Fibroblast of skin of right quadriceps (primary cell): ENCODE results near the gene KCTD7.
"Not testable (repeated sequence)": the region's sequence is repeated elsewhere in the genome, so short reads cannot be mapped to it uniquely, and the experiment has no call there.

ENCODE experiments used
- DNase-seq: peaks from one replicate; pipeline ENCODE4 v3.0.0-alpha.2; 2013

KCTD7 gene

GRCh38 chr7:66654275-66655112 lies 25.8 kb downstream of the KCTD7 start:
- peak; percentile 98 for DNase-seq

GRCh38 chr7:66655113-66655806 lies 26.6 kb downstream of the KCTD7 start:
- DNase-seq: peak; percentile 17

DNA sequence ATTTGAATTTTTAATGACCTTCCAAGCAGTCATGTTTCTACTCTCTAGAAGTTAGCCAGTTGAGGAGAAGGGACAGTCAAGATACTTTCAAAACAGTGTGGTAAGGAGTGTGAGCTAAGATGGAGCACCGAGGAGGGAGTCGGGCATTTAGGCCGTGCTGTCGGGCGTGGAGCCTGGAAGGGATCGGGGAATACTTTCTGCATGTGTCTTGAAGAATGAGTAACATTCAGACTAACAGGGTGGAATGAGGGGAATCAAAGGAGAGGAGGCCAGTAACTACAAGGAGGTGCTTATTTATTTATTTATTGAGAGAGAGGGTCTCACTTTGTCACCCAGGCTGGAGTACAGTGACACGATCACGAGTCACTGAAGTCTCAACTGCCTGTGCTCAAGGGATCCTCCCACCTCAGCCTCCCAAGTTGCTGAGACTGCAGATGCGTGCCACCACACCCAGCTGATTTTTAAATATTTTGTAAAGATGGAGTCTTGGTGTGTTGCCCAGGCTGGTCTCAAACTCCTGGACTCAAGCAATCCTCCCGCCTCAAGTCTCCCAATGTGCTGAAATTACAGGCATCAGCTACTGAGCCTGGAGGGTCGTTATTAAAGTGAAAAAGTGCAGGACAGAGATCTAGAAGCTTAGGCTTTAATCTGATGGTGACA lies 27.3 kb downstream of the KCTD7 start:
- DNase-seq: peak; percentile 66

DNA sequence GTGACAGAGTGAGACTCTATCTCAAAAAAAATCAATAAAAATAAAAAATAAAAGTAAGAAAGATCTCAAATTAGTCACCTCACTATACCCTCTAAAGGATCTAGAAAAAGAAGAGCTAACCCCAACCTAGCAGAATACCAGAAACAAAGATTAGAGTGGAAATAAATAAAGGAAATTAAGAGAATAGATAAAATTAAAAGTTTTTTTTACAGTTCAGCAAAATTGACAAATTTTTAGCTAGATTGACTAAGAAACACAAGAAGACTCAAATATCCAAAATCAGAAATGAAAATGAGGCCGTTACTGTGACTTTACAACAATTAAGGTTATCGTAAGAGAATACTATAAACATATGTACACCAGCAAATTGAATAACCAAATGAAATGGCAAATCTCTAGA lies 29.1 kb downstream of the KCTD7 start:
- no peak for DNase-seq

DNA sequence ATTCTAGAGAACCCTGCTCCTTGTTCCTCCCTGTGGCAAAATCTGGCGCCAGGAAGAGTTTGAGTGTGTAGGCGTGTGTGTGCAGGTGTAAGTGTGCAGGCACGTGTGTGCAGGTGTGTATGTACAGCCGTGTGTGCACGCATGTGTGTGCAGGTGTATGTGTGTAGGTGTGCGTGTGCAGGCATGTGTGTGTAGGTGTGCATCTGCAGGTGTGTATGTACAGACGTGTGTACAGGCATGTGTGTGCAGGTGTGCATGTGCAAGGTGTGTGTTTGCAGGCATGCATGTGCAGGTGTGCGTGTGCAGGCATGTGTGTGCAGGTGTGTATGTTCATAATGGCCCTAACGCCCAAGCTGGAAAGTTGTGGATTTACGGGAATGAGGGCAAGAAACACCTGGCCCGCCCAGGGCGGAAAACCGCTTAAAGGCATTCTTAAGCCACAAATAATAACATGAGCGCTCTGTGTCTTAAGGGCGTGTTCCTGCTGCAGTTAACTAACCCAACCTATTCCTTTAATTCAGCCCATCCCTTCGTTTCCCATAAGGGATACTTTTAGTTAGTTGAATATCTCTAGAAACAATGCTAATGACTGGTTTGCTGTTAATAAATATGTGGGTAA lies 34.1 kb downstream of the KCTD7 start:
- DNase-seq: no peak

GRCh38 chr7:66664590-66665293 lies 36.1 kb downstream of the KCTD7 start:
- DNase-seq: no peak

DNA sequence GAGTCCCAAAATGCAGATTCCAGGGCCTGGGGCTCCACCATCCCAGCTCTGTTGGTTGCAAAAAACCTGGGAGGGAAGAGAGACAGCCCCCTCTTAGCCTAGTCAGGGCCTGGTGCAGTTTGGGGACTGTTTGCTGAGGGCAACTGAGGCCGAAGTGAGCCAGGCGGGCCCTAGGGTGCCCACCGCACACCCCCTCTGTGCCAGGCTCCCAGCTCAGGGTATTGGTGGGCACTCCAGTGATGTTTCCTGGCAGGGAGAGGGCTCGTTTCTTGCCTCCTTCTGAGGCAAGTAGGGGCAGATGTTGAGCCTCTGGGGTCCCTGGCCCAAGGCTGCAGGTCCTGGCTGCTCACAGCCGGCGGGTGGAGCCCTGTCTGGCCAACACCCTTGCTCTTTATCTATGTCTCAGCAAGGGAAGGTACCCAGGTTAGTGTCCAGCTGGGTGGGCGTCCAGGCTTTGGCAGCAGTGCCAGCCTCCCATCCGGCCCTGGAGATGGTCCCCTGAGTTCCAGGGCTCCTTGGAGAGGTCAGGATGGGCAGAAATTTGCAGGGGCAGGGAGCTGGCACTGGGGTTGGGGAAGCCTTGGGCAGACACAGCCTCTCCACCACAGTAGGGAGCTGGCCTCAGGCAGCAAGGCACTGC lies 37.8 kb downstream of the KCTD7 start:
- no peak for DNase-seq

DNA sequence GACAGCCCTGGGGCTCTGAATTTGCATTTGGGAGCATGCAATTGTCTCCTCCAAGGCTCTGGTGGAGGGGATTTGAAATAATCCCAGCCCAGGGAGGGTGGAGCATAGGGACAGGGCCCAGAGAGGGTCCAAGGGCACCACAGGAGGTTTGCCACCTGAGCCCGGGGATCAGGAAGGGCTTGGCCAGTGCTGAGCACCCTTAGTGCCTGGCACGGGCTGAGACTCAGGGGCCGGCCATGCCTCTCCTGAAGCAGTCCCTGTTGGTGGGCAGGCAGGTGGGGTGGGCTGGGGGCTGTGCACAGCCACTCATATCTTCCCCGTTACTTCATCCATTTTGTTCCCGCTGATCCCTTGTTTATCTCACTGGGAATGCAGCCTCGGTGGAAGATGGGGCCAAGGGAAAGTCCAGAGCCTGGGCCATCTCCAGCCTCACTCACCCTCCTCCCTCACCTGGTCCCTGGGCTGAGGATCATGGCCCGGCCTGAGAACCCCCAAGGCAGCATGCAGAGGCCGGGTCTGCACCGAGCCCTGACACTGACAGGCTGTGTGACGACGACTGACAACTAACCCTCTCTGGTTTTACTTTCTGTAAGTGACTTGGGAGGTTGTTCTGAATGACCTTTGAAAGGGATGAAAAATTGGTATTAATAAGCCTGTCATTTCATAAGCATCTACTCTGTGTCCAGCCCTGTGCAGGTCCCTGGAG lies 38.5 kb downstream of the KCTD7 start:
- DNase-seq: no peak

GRCh38 chr7:66668112-66668511 lies 39.4 kb downstream of the KCTD7 start:
- no peak for DNase-seq

DNA sequence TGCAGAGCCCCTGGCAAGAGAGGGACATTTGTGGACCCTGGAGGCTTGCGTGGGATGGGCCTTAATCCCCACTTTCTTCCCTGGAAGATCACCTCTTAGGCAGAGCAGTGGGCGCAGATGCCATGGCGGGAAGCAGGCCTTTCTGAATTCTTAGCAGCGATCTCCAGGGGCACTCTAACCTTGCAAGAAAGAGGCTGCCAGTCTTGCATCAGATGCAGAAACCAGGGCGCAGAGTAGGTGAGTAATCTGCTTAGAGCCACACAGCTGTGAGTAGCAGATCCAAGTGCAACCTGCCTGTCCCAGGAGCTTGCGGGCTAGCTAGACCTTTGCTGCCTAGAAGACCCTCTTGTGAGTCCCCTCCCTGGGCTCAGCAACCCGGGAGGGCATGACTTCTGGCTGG lies 40.0 kb downstream of the KCTD7 start:
- no peak for DNase-seq

- no peak for DNase-seq
These were observed 40.4 kb downstream of the KCTD7 start for GRCh38 chr7:66669088-66669487.

GRCh38 chr7:66669496-66669895 lies 40.8 kb downstream of the KCTD7 start:
- no peak for DNase-seq

GRCh38 chr7:66671034-66671433 lies 42.4 kb downstream of the KCTD7 start:
- DNase-seq: no peak

DNA sequence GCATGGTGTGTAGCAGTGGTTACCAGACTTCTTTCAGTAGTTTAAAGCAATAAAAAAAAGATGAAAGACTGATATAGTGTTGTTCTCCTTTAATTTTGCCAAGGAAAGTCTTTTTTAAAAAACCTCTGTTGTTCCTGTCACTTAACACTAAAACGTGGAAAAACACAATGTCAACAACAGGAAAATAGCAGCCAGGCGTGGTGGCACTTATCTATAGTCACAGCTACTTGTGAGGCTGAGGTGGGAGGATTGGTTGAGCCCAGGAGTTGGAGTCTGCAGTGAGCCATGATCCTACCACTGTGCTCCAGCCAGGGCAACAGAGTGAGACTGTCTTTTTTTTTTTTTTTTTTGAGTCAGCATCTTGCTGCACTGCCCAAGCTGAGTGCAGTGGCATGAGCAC lies 42.8 kb downstream of the KCTD7 start:
- not testable (repeated sequence) for DNase-seq

DNA sequence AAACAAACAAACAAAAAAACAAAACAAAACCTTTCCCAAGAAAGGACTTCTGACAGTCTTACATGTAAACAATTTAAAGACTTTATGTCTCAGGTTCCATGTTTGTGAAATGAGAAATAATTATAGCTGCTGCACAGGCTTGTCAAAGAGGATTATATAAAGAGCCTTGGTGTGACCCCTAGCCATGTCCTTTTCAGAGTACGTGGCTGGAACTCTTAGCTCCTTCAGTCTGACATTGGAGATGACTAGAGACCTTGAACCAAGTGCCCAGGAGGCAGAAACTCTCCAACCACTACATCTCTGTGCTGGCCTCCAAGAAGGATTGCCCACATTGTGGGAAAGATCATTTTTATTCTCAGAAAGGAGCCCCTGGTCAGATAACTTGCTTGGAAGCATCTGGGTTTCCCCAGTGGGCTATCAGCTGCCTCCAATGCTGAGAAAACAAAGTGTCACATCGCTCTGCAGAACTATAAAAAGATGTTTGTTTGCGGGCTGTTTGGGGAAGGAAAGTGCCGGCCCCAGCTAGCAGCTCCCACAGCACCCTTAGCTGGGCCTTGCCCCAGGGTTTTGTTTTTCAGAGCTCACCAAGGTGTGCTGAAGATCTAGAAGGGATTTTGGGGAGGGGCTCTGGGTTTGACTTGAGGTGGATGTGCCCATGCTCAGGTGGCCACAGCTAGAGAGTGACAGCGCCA lies 43.9 kb downstream of the KCTD7 start:
- not testable (repeated sequence) for DNase-seq

- not testable (repeated sequence) for DNase-seq
These were observed 44.5 kb downstream of the KCTD7 start for GRCh38 chr7:66673124-66673640.

DNA sequence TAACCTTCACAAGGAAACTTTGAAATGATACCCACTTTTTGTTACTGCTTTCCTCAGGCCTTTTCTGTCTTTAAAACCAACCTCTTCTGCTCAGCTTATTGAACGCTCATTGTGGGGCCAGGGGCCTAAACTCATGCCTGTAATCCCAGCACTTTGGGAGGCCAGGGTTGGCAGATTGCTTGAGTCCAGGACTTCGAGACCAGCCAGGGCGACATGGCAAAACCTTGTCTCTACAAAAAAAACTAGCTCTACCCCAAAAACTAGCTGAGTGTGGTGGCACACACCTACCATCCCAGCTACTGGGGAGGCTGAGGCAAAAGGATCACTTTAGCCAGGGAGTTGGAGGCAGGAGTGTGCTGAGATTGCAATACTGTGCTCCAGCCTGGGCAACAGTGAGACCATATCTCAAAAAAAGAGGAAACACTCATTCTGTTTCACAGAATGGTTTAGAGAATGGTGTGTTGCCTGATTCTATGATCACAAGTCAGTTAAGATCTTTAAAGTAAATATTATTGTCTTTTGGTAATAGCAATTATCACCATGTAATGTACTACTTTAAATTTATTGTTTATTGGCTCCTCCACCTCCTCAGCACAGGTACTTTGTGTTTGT lies 51.1 kb downstream of the KCTD7 start:
- no peak for DNase-seq

- DNase-seq: peak; percentile 93
These were observed 53.0 kb downstream of the KCTD7 start for GRCh38 chr7:66681491-66682349.
